GM21619 (cell line): Measurements from ENCODE around the gene ARHGEF4.

Experiments used
- ATAC-seq: cut with Tn5 transposase; IDR thresholded peaks from one replicate; pipeline ENCODE4 v1.9.1; 2021; ENCODE audit not compliant: unreplicated experiment

ARHGEF4 gene

GRCh38 chr2:131035826-131036231 is 199.1 kb downstream of the ARHGEF4 start:
- ATAC-seq: no peak

GRCh38 chr2:131036269-131036668 is 199.6 kb downstream of the ARHGEF4 start:
- no peak for ATAC-seq

- no peak for ATAC-seq
Observed at GRCh38 chr2:131036696-131037397, 200.1 kb downstream of the ARHGEF4 start.

- ATAC-seq: no peak
Observed at GRCh38 chr2:131037398-131038257, 200.9 kb downstream of the ARHGEF4 start.

- no peak for ATAC-seq
Observed at GRCh38 chr2:131038258-131039100, 201.8 kb downstream of the ARHGEF4 start.

GRCh38 chr2:131039101-131039440 is 202.4 kb downstream of the ARHGEF4 start:
- ATAC-seq: no peak

- ATAC-seq: no peak
Observed at GRCh38 chr2:131039535-131039907, 202.8 kb downstream of the ARHGEF4 start.

- no peak for ATAC-seq
Observed at GRCh38 chr2:131039908-131040660, 203.4 kb downstream of the ARHGEF4 start.

- no peak for ATAC-seq
Observed at GRCh38 chr2:131040661-131041401, 204.1 kb downstream of the ARHGEF4 start.

- ATAC-seq: no peak
Observed at GRCh38 chr2:131041402-131042147, 204.9 kb downstream of the ARHGEF4 start.

GRCh38 chr2:131042148-131042775 is 205.5 kb downstream of the ARHGEF4 start:
- ATAC-seq: no peak

- ATAC-seq: no peak
Observed at GRCh38 chr2:131043199-131044074, 206.7 kb downstream of the ARHGEF4 start.

GRCh38 chr2:131044075-131044756 is 207.5 kb downstream of the ARHGEF4 start:
- ATAC-seq: no peak

- no peak for ATAC-seq
Observed at GRCh38 chr2:131044757-131045150, 208.0 kb downstream of the ARHGEF4 start.

GRCh38 chr2:131045286-131046027 is 208.7 kb downstream of the ARHGEF4 start:
- no peak for ATAC-seq

GRCh38 chr2:131046028-131046917 is 209.6 kb downstream of the ARHGEF4 start:
- no peak for ATAC-seq
